D721Med (cell line): Measurements from ENCODE around the gene GABRB3.

Experiments used
- DNase-seq: peaks from one replicate; pipeline ENCODE4 v3.0.0; 2011; ENCODE audit warnings: low spot score; ENCODE audit not compliant: insufficient read length
- FAIRE-seq: peaks from 2 replicates; lab custom pipeline; 2011; peaks lifted over from hg19 to GRCh38; lab: Jason Lieb, UNC
- CTCF ChIP-seq: IDR thresholded peaks from 2 replicates; pipeline ENCODE4 v1.5.1; 2012; ENCODE audit warnings: mild to moderate bottlenecking, control low read depth; ENCODE audit not compliant: insufficient read depth; ENCODE audit errors: missing control alignments

Gene GABRB3

GRCh38 chr15:26651909-26652308 lies 121.0 kb downstream of the GABRB3 start:
- DNase-seq (no peak), FAIRE-seq (no peak)
- TF ChIP-seq CTCF = no peak

- no peak for TF ChIP-seq CTCF
- no peak for DNase-seq
- FAIRE-seq = no peak
Observed at GRCh38 chr15:26648676-26649075, 124.2 kb downstream of the GABRB3 start.

GRCh38 chr15:26644948-26645347 lies 127.9 kb downstream of the GABRB3 start:
- FAIRE-seq = no peak
- no peak for TF ChIP-seq CTCF
- no peak for DNase-seq

GRCh38 chr15:26641144-26641543 lies 131.7 kb downstream of the GABRB3 start:
- no peak for DNase-seq
- no peak for TF ChIP-seq CTCF
- FAIRE-seq = no peak

GRCh38 chr15:26640601-26641000 lies 132.3 kb downstream of the GABRB3 start:
- TF ChIP-seq CTCF = no peak
- DNase-seq (no peak), FAIRE-seq (no peak)

GRCh38 chr15:26639966-26640365 lies 132.9 kb downstream of the GABRB3 start:
- DNase-seq (no peak), FAIRE-seq (no peak)
- TF ChIP-seq CTCF = no peak

GRCh38 chr15:26635614-26636013 lies 137.3 kb downstream of the GABRB3 start:
- no peak for TF ChIP-seq CTCF
- FAIRE-seq = peak; percentile 11
- DNase-seq = no peak
